GM20431 (cell line): ENCODE measurements around the gene SP6.

Source experiments
- in situ Hi-C: fragments of 300-500 bp; cut with MseI, MboI; formaldehyde crosslinking; loops from one replicate; pipeline ENCODE4 v1.15.0; 2020; ENCODE audit warnings: low sequenced_read_pairs; ENCODE audit not compliant: unreplicated experiment

Gene SP6

GRCh38 chr17:47839071-47839470, 11.9 kb downstream of the SP6 start:
- in situ Hi-C loops: no loop called here

- in situ Hi-C loops: no loop called here
Observed at GRCh38 chr17:47838636-47839035, 12.3 kb downstream of the SP6 start.

- in situ Hi-C loops: no loop called here
Observed at GRCh38 chr17:47837401-47838039, 13.4 kb downstream of the SP6 start.

DNA sequence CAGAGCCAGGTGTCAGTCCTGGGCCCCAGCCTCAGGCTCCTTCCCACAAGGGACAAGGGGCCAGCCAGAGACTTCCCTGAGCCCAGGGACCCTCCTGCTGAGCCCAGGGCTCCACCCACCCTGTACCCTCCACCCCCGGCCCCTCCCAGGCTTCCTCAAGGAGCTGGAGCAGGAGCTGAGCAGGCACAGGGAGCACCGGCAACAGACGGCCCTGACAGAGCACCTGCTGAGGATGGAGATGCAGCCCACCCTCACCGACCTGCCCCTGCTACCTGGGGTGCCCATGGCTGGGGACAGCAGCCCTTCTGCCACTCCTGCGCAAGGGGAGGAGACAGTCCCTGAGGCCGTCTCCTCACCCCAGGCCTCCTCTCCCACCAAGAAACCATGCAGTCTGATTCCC, 14.4 kb downstream of the SP6 start:
- in situ Hi-C loops: no loop called here

DNA sequence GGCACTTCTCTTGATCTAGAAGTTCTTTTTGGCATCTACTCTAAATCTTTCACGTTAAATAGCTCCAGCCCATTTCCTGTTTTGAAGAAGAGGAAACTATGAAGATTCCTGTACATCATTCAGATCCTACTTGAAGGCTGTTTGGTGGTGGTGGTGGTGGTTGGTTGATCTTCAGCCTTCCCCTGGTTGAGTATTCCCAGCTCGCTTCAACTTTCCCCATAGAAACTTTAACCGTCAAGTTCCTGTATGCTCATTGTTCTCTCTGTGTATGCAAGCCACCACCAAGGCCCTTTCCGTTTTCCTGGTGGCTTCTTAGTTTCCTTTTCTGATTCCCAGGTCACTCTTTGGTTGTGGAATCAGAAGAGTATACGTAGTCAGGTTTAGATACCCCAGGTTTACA, 16.2 kb downstream of the SP6 start:
- in situ Hi-C loops: no loop called here

- in situ Hi-C loops: no loop called here
Observed at GRCh38 chr17:47831934-47832327, 19.0 kb downstream of the SP6 start.

DNA sequence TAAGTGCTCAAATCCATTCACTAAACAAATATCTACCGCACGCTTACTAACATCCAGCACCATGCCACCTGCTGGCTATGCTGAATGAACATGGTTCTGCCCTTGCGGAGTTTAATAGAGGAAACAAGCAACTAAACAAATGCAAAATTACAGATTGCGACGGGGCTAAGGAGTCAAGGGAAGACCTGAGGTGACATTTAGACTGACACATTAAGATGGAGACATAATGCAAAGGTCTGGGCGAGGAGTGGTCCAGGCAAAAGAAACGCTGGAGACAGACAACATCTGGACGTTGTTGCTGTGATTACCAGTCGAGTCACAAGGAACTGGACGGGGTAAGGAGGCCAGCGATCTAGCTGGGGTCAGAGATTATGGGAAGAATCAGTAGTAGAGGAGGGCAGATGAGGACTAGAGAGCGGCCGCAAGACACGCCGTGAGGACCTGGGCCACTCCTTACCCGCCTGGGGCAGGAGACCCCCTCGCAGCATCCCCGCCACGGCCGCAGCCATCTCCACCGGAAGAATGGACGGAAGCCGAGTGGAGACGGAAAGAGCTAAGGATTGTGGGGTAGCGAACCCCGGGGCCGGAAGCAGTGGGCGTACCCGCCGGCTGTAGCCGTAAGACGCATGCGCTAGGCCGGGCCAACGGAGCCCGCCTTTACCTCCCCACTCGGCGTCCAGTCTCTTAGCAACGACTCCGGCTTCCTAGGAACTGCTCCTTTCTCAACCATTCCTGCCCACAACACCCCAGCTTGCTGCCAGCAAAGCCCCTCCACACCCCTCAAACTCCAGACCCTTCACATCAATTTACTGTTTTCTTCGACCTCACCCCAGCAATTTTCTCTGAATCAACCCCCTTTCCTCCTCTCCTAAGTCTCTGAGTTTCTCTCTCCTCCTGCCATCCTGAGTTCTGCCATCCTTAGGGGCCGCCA, 19.7 kb downstream of the SP6 start, which contains the start of the genes LRRC46 and MRPL10:
Gene LRRC46, plus strand, starts transcription at position 668 of the 931 bp plus-strand sequence. CDS start 320 bp downstream, outside the sequence.
Gene MRPL10, minus strand, starts transcription at position 539 of the 931 bp plus-strand sequence. Its CDS starts 30 bp downstream, at position 509.
- in situ Hi-C loops: no loop called here

- in situ Hi-C loops: no loop called here
Observed at GRCh38 chr17:47830396-47831002, 20.5 kb downstream of the SP6 start.

- in situ Hi-C loops: no loop called here
Observed at GRCh38 chr17:47829870-47830269, 21.1 kb downstream of the SP6 start.

- in situ Hi-C loops: no loop called here
Observed at GRCh38 chr17:47823519-47823918, 27.4 kb downstream of the SP6 start.

DNA sequence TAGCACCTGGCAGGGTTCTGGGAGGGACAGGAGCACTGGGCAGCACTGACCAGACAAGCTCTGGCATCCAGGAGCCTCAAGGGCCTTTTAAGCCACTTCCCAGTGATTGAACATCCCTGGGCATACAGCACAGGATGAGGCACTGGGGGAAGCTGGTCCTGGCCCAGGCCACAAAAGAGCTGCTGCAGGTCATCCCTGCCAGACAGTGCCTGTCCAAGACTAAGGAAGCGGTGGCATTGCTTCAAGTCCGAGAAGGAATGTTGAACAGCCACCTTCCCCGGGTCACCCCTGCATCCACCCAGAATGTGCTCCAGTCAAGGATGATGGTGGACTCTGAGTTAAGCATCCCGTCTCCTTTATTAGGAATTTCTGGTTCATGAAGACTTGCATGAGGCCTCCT, 28.2 kb downstream of the SP6 start:
- in situ Hi-C loops: no loop called here

DNA sequence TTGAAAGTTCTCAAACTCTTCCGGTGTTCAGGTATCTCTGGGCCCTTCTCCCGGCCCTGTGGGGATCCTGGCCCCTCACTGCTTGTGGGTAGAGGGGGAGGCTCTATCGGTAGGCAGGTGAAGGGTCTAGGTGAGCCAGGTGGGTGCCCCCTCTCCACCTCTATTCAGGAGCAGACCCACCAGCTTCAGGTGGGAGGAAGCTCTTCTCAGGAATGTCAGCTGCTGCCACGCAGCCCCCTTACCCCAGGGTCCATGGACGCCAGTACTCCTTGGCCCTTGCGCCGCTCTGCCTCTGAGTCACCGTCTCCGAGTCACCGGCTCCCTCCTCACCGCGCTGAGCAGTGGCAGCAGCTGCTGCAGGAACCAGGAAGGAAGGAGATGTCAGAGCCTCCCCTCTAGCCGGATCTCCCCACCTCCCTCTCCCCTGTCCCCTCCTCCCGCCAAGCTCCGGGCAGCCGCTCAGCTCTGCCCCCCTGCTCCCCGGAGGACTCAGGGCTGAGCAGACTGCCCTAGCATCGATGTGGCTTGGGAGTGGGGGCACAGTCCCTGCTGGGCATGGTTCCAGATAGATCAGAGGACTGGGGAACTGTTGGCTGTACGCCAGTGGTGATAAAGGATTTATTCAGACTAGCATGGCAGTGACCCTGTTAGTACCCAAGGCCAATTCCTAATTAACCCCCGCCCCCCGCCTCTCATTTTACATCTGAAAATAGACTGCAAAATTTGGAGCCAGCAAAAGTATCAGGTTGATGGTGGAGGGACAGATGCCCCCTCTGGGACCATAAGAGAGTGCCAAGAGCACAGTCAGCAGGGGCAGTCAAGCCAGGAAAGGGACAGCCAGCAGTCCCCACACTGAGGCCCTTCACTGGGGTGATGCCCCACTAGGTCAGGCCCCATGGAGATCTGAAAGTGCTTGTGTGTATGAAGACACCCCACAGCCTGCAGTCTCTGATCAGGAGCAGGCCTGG, 29.3 kb downstream of the SP6 start, which contains the start of gene OSBPL7:
Gene OSBPL7, minus strand, starts transcription at position 371 of the 968 bp plus-strand sequence. CDS start 1,516 bp downstream, outside the sequence.
- in situ Hi-C loops: no loop called here

GRCh38 chr17:47821031-47821423, 29.9 kb downstream of the SP6 start:
- in situ Hi-C loops: no loop called here

DNA sequence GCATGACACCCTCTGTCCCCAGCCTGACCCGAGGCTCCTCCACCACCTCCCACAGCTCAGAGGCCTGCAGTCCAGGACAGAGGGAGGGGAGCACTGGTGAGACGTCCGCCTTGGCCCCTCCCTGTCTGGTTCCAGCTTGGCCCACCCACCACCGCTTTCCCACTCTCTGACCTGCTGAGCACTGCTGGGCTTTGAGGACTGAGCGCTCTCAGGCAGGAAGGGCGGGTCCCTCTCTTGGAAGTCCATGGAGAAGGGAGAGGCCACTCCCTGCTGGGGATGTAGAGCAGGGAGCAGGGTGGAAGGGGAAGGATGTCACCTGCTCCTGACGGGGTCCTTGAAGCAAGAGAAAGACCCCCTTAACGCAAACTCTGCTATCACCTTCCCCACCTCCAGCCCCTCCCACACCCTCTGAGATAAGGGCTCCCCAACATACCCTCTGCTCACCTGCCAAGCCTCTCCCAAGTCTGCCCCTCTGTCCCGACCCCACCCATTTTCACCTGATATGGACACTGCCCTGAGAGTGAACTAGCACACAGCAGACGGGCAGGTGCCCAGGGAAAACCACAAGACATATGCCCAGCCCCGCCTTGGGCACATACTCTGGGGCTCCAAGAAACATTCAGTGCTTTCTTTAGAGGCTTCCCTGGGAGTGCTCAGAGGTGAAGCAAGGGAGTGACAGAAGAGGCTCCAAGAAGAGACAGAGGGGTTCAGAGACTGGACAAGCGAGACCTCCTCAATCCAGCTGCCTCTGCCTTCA, 30.8 kb downstream of the SP6 start:
- in situ Hi-C loops: no loop called here

- in situ Hi-C loops: no loop called here
Observed at GRCh38 chr17:47819475-47819874, 31.5 kb downstream of the SP6 start.

DNA sequence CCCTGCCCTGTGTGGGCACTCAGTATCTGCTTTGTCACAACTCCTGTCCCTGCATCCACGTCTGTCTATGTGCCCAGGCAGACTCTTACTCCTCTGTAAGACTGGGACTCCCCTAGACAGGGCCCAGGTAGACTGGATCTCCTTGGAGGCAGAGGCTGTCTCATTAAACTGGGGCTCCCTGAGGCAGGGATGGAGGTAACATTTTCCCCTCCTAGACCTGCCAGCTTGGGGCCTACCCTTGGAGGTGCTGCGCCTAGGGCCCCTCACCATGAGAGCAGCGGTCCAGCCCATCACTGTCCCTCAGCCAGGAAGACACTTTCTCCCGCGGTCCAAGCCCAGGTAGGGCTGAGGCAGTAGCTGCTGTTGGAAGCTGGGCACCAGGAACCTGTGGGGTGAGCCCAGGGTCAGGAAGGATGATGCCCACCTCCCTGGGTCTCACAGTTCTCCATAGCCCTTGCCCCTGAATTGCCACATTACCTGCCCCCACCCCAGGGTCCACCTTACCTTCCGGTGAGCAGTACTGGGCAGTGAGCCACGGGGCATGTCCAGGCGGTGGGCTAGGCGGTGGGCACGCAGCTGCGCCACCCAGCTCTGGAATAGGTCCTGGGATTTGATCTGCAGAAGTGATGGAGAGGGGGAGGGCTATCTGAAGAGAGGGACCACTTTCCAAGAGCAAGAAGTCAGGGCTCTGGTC, 32.8 kb downstream of the SP6 start:
- in situ Hi-C loops: no loop called here

DNA sequence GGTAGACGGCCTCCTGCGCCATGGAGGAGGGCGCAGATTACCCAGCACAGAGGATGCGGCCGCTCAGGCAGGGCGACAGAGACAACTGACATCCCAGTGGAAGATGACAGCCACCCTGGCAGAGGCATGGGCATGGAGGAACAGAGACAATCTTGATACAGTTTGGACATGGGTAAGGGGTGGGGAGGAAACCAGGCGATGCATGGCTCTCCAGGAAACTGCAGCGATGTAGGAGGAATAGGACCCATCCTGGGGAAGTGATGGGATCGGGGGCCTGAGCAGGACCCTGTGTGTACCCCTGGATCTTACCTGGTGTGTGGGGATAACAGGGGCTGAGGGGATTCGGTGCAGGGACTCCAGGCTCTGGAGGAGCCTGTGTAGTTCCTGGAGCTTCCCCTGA, 34.0 kb downstream of the SP6 start:
- in situ Hi-C loops: no loop called here

- in situ Hi-C loops: no loop called here
Observed at GRCh38 chr17:47816111-47816735, 34.7 kb downstream of the SP6 start.
